Fibroblast of lung (primary cell): ENCODE measurements around the gene LTBP2.

Source experiments
- CTCF ChIP-seq, 2 donors: IDR thresholded peaks in 1 of 2; conservative IDR thresholded peaks in 1 of 2; 1 replicate in 1 of 2; 2 replicates in 1 of 2; pipeline ENCODE4 v1.5.1; 2011 to 2012; ENCODE audit warnings: low read length in 2 of 2, control low read depth in 1 of 2, inconsistent platforms in 1 of 2, low read depth in 1 of 2, mild to moderate bottlenecking in 1 of 2
- EZH2 ChIP-seq: IDR thresholded peaks from 2 replicates; pipeline ENCODE4 v1.5.1; 2012; ENCODE audit warnings: low read length, control low read depth, mild to moderate bottlenecking; ENCODE audit errors: missing control alignments

GRCh38 chr14:74611650-74612349, at the start of gene LTBP2:
- TF ChIP-seq CTCF (conservative IDR thresholded peaks at IDR 0.05 in 1 of 2, IDR thresholded peaks at IDR 0.05 in 1 of 2; ENCODE audit: low read depth in 1 of 2, low read length in 2 of 2) (no peak), EZH2 (no peak)
